Measurements from ENCODE around the gene CDK11B.

CDK11B gene

DNA sequence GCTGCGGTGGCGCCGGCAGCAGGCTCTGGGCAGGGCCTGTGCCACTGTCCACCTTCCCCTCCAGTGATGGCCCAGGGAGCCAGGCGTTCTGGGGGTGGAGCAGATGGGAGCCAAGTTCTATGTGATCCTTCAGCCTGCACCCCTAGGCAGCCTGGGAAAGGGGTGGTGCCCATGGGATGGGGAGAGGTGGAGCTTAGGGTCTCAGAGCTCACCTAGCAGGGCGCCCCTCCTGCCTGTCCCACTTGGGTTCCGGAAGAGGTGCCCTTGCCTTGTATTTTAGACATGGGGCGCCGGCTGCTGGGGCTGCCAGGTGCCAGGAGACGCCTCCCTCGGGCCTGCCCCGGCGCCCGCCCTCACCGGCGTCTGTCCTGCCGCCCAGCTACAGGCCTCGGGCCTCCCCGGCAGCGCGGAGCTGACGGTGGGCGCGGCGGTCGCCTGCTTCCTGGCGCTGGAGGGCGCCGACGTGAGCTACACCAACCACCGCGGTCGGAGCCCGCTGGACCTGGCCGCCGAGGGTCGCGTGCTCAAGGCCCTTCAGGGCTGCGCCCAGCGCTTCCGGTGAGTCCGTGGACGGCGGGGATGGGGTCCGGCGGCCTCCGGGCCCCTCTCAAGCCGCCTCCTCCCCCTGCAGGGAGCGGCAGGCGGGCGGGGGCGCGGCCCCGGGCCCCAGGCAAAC lies 29.9 kb downstream of the CDK11B start:
- no peak for DNase-seq (ENCODE audit: low read depth in 2 of 3, low spot score in 2 of 3)

DNA sequence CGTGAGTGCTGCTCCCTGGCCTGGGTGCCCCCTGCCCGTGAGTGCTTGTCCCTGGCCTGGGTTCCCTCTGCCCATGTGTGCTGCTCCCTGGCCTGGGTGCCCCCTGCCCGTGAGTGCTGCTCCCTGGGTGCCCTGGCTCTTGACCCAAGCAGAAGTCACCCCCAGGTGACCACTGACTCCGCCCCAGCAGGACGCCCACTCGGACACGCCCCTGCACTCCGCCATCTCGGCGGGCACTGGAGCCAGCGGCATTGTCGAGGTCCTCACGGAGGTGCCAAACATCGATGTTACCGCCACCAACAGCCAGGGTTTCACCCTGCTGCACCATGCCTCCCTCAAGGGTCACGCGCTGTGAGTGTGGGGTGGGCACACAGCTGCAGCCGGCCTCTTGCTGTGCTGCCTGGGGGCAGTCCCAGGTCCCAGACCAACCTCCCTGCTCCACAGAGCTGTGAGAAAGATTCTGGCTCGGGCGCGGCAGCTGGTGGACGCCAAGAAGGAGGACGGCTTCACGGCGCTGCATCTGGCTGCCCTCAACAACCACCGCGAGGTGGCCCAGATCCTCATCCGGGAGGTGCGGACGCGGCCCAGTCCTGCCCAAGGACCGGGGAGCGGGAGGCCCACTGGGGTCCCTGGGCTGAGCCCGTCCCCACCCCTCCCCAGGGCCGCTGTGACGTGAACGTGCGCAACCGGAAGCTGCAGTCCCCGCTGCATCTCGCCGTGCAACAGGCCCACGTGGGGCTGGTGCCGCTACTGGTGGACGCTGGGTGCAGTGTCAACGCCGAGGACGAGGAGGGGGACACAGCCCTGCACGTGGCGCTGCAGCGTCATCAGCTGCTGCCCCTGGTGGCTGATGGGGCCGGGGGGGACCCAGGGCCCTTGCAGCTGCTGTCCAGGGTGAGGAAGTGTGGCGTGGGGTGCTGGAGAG lies 30.7 kb downstream of the CDK11B start:
- DNase-seq (ENCODE audit: low read depth in 2 of 3, low spot score in 2 of 3): no peak

DNA sequence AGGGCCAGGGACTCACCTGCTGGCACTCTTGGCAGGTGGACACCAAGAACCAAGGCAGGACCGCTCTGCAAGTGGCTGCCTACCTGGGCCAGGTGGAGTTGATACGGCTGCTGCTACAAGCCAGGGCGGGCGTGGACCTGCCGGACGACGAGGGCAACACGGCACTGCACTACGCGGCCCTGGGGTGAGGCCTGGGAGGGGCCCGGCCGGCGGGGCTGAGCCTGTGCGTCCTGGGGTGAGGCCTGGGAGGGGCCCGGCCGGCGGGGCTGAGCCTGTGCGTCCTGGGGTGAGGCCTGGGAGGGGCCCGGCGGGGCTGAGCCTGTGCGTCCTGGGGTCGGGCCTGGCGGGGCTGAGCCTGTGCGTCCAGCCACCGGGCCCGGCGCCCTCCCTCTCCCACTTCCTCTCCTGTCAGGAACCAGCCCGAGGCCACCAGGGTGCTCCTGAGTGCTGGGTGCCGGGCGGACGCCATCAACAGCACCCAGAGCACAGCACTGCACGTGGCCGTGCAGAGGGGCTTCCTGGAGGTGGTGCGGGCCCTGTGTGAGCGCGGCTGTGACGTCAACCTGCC lies 31.5 kb downstream of the CDK11B start:
- DNase-seq (ENCODE audit: low read depth in 2 of 3, low spot score in 2 of 3): no peak

DNA sequence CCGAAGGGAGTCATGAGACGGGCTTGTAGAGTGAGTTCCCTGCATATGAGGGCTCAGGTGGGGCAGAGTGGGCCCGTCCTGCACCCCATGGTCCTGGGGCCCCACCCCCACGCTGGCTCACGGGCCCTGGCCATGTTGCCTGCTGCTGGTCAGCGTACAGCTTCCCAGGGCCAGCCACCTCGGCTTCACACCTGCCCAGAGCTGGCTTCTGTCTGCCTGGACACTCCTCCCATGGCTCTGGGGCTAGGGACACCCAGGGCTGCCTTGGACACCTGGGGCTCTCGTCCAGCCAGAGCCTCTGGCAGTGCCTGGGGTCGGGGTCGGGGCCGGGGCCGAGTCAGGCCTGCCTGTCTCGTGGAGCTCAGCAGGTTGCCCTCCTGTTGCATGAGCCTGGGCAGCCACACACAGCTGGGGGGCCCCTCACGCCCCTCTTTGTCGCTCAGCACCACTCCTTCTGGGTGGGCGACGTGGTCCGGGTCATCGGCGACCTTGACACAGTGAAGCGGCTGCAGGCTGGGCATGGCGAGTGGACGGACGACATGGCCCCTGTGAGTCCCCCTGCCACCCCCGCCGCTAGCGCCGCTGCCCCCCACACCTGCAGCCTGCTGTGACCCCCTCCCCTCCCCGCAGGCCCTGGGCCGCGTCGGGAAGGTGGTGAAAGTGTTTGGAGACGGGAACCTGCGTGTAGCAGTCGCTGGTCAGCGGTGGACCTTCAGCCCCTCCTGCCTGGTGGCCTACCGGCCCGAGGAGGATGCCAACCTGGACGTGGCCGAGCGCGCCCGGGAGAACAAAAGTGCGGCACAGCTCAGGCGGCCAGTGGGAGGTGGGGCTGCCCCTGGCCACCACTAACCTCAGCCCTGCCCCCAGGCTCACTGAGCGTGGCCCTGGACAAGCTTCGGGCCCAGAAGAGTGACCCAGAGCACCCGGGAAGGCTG lies 32.3 kb downstream of the CDK11B start:
- no peak for DNase-seq (ENCODE audit: low read depth in 2 of 3, low spot score in 2 of 3)

DNA sequence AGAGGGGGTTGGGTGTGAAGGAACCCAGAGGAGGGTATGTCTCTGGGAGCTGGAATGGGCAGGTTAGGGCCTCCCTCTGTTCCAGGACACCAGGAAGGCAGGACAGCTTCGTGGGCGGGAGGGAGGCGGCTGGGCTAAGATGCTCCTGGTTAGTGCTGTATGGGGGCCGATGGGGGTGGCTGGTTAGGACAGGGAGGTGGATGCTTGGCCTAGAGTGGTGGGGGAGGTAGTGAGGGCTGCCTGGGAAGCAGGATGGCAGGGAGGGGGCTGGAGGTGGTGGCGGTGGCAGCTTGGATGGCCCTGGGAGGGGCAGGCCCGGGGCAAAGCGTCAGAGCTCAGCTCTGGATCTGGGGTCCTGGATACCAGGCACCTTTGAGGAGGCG lies 33.0 kb downstream of the CDK11B start:
- no peak for DNase-seq (ENCODE audit: low read depth in 2 of 3, low spot score in 2 of 3)

DNA sequence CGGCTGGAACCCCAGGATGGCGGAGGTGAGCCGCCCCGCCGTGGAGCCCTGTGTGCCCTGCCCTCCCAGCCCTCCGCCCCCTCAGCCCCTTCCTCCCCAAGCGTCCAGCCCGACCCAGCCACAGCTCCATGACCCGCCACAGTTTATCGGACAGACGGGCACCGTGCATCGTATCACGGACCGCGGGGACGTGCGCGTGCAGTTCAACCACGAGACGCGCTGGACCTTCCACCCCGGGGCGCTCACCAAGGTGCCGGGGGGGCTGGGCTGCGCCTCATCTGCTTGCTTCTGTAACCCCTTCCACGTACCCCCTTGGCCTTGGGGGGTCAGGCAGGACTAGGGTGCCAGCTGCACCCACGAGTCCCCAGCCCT lies 33.4 kb downstream of the CDK11B start:
- DNase-seq (ENCODE audit: low read depth in 2 of 3, low spot score in 2 of 3): no peak

DNA sequence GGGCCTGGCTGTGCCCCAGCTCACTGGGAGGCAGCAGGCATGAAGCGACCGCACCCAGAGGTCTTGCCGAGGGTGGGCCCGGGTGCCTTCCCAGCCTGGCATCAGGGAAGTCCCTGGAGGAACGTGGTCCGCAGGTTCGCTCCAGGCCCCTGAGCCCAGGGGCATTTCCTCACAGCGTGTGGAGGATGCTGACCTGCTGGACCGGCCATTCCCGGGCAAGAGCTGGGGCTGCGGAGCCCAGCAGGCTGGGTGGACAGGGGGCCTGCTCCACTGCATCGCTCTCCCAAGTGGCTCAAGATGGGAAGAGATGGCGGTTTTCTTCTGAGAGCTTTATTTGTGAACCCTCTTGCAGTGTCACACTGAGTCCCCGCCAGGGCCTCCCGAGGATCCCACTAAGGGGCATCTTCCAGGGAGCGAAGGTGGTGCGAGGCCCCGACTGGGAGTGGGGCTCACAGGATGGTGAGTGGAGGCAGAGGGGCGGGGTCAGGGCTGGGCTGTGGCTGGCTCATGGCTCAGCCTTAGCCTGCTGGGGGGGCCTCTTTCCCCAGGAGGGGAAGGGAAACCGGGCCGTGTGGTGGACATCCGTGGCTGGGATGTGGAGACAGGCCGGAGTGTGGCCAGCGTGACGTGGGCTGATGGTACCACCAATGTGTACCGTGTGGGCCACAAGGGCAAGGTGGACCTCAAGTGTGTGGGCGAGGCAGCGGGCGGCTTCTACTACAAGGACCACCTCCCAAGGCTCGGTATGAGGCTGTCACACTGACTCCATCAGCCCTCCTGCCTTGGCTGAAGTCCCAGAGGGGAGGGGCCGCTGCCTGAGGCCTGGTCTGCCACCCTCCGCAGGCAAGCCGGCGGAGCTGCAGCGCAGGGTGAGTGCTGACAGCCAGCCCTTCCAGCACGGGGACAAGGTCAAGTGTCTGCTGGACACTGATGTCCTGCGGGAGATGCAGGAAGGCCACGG lies 34.1 kb downstream of the CDK11B start:
- DNase-seq (ENCODE audit: low read depth in 2 of 3, low spot score in 2 of 3): no peak

DNA sequence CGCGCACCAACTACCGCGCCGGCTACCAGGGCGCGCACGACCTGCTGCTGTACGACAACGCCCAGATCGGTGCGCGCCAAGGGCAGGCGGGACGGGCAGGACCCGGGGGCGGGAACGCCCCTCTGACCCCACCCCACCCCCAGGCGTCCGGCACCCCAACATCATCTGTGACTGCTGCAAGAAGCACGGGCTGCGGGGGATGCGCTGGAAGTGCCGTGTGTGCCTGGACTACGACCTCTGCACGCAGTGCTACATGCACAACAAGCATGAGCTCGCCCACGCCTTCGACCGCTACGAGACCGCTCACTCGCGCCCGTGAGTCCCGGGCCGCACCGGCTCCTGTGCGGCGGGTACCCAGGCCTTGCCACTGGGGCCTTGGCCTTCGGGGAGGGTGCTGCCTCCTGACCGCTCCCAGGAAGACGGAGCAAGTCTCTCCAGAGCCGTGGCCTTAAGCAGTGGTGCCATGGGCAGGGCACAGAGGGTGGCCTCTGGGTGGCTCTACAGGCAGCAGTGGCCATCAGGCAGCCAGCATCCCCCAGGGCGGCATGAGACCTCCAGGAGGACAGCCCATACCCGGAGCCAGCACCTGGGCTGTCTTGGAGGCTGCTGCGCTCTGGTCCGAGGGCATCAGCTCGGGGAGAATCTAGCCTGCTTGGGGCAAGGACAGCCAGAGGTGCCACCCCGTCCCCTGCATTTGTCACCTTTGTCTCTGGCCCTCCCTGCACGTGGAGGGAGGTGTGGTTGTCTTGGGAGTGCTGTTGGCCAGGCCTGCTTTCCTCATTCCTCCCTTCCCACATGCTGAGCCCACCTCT lies 35.0 kb downstream of the CDK11B start:
- no peak for DNase-seq (ENCODE audit: low read depth in 2 of 3, low spot score in 2 of 3)

DNA sequence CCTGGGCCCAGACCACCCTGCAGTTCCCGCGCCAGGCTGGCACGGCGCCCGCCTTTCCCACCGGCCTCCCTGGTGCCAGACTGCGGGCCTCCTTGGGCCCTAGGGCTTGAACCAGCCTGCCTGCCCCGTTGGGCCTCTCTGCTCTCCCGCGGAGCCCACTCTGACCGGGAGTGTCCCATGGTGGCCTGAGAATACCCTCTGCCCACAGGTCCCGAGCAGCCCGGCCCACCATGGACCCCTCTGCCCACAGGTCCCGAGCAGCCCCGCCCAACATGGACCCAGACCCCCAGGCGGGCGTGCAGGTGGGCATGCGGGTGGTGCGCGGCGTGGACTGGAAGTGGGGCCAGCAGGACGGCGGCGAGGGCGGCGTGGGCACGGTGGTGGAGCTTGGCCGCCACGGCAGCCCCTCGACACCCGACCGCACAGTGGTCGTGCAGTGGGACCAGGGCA lies 35.6 kb downstream of the CDK11B start:
- DNase-seq (ENCODE audit: low read depth in 2 of 3, low spot score in 2 of 3): no peak

DNA sequence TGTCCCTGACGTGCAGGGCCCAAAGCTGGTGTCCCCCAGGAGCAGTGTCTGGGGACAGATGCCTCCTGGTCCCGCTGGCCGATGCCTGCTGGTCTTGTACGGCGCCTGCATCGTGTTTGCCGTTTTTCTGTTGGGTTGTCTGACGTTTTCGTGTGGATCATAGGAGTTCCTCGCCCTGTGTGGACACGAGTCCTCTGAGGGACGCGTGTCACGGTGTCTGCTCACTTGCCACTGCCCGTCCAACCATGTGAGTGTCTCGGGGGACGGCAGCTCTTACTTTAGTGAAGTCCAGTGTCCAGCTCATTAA lies 36.1 kb downstream of the CDK11B start:
- no peak for DNase-seq (ENCODE audit: low read depth in 2 of 3, low spot score in 2 of 3)

DNA sequence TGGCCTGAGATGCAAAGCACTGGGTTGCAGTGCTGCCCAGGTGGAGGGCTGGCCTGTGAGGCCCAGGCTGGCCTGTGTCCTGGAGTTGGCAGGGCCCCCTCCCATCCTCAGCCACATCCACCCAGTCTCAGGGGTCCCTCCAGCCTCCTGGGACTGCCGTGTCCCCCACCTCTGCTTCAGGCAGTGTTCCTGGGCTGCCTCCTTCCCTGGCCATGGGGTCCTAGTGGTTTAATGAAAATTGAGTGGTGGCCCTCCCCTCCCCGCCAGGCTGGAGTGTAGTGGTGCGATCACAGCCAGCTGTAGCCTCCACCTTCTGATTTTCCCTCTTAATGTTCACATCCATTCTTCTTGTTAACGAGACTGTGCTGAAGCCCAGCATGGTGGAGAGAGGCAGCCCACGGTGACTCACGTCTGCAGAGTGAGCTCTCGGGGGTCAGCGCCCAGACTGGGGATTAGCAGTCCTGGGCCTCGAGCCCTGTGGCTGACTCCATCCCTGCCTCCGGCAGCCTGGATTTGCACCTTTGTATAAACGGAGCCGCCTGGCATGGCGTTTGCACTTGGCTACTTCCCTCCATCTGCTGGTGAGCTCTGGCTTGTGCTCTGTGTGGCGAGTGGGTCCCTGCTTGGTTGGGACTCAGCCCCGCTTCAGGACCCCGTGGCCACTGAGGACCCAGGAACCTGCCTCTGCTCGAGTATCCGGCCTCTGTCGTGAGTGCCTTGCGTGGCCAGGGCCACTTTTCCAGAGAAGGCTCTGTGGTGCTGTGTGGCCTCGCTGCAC lies 36.6 kb downstream of the CDK11B start:
- DNase-seq (ENCODE audit: low read depth in 2 of 3, low spot score in 2 of 3): no peak

DNA sequence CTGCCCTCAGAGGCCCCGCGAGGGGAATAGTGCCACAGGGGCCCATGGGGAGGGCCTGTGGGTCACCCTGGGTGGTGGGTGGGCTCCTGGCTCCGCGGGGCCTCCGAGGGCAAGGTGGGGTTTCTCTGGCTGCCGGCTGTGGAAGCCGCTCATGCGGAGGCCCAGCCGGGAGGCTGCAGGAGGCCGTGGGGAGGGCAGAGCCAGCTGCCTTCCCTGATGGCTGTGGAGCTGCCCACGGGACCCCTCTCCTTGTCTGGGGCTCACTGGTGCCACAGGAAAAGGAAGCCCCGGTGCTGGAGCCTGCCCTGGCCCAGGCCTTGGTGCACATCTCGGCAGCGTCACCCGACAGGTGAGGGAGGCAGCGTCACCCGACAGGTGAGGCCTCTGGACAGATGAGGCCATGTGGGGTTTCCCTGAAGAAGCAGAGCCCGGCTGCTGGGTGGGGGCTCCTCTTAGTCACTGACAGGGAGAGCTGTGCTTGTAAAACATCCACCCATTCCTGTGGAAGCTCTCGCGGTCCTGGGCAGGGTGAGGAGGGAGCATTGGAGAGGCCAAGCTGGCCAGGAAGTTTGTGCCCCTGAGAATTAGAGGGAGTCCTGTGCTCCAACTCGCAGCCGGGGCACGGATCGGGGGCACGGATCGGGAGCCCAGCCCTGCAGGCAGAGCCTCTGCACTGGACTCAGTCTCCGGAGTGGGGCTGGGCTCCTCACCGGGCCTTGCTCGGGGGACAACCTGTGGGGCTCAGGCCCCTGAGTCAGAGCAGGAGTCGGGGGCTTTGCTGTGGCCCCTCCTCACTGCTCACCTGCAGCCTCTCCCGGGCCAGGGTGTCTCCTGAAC lies 37.4 kb downstream of the CDK11B start:
- DNase-seq (ENCODE audit: low read depth in 2 of 3, low spot score in 2 of 3): no peak

DNA sequence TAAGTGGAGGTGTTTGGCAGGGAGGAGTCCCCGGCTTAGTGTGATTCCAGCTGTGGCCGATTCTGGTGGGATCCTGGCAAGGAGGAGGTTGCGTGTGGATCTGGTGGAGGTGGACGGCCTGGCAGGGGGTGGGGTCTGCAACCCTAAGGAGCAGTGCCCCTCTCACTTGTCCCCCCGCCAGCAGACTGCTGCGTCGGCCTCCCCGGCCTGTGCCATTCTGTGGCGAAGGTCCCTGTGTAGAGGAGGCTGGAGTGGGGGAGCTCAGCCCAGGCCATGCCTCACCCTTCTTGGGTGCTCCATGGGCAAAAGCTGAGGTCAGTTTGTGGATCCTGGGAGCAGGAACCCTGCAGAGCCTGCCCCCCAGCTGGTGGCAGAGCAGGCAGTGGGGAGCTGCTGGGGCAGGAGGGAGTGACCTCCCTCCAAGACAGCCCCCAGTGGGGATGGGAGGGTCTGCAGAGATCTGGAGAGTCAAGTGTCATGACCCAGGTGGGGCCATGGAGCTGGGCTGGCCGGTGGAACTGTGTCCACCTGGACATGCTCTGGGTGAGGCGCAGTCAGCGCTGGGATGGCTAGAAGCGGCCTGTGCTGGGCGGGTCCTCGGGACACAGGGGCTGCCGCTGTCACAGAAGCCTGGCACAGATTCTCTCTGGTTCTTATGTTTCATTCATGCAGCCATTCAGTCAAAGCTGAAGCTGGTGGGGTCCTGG lies 38.2 kb downstream of the CDK11B start:
- DNase-seq (ENCODE audit: low read depth in 2 of 3, low spot score in 2 of 3): no peak

DNA sequence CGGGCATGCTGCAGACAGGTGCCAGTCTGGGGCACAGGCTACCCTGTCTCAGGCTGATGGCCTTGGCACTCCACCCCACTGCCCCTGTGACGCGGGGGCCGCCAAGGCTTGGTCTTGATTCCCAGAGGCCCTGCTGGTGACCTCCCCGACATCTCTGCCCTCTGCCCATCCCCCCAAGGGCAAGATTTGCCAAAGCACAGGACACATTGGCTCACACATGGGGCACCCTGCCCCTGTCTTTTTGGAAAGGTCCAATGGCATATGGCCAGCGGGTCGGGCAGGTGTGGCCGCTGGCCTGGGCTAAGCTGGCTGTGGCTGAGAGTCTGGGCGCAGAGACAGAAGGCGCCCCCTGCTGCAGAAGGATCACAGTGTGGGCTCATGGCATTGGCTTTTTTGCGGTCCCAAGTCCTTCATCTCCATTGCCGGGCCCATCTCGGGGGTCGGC lies 38.9 kb downstream of the CDK11B start:
- no peak for DNase-seq (ENCODE audit: low read depth in 2 of 3, low spot score in 2 of 3)

DNA sequence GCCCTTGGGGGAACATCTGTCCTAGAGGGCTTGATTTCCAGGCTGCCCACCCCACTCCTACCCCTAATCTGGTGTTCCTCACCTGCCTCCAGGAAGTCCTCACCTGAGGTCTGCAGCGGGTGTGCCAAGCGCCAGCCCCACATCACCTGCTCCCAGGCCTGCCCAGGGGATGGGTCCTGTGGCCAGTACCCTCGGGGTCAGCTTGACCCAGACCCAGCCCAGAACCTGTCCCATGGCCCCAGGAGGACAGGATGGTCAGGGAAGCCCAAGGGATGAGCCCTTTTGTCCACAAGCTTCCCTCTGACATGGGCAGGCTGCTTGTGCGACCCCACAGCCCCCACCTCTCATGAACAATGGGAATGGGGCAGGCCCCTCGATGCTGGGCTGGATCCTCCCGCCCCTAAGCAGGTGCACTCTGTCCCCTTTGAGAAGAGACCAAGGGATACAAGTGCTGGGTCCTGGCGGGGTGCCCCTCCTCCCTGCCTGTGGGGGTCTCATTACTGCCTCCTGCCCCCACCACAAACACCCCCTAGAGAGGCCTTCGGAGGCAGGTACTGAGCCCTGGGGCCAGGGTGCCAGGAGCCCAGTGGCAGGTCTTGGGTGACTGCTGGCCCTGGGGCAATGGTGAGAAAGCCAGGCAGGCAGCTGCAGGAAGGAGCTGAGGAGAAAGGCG lies 40.3 kb downstream of the CDK11B start:
- DNase-seq (ENCODE audit: low read depth in 2 of 3, low spot score in 2 of 3): no peak

DNA sequence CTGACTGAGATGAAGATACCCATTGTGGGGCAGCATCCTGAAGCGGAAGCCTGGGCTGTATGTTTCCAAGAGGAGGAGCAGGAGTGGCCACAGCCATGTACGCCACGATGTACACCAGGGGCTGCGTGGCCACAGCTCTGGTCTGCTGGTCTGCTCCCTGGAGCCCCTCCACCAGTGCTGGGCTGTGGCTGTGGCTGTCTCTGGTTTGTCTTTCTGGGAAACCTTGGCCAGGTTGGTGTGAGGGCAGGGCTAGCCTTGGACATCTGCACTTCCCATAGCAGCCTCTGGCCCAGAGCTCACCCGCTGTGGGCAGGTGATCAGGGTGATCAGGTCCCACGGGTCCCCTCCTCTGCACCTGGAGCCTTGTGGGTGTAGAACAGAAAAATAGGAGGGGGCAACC lies 40.9 kb downstream of the CDK11B start:
- DNase-seq (ENCODE audit: low read depth in 2 of 3, low spot score in 2 of 3): no peak
